Spleen (tissue), 11 donors: ENCODE data around the gene DDX51. TPM values are rescaled to one million over a fixed set of nuclear protein-coding genes. Genes with fewer than 3 reads are reported as not detected.

Experiments used
- DNase-seq: peaks from one replicate; pipeline ENCODE4 v3.0.0-alpha.2; 2020
- H3K27ac ChIP-seq, 8 donors: fragments of 200-600 bp; sonication (generic) in 7 of 8; 1 replicate in 4 of 8; 2 replicates in 4 of 8; pipeline versions ENCODE4 v1.5.0 to v1.8.0; 2016 to 2021; ENCODE audit warnings: inconsistent platforms in 4 of 8, mild to moderate bottlenecking in 4 of 8, moderate library complexity in 1 of 8
- H3K27me3 ChIP-seq, 7 donors: fragments of 200-600 bp; sonication (generic) in 6 of 7; replicated peaks in 1 of 7; 1 replicate in 4 of 7; 2 replicates in 3 of 7; pipeline versions ENCODE4 v1.5.0 to v1.8.0; 2016 to 2021; ENCODE audit warnings: inconsistent platforms in 3 of 7, mild to moderate bottlenecking in 1 of 7
- H3K36me3 ChIP-seq, 6 donors: fragments of 200-600 bp; sonication (generic) in 5 of 6; 1 replicate in 4 of 6; 2 replicates in 2 of 6; pipeline versions ENCODE4 v1.5.0 to v1.8.0; 2016 to 2021; ENCODE audit warnings: inconsistent platforms in 2 of 6
- H3K4me1 ChIP-seq, 6 donors: fragments of 200-600 bp; sonication (generic) in 5 of 6; 1 replicate in 3 of 6; 2 replicates in 3 of 6; pipeline versions ENCODE4 v1.5.0 to v1.8.0; 2016 to 2021; ENCODE audit warnings: inconsistent platforms in 3 of 6
- H3K4me3 ChIP-seq, 8 donors: fragments of 200-600 bp; sonication (generic) in 7 of 8; 1 replicate in 4 of 8; 2 replicates in 4 of 8; pipeline versions ENCODE4 v1.5.0 to v1.8.0; 2016 to 2021; ENCODE audit warnings: inconsistent platforms in 4 of 8, mild to moderate bottlenecking in 4 of 8, moderate library complexity in 2 of 8
- H3K9me3 ChIP-seq, 8 donors: fragments of 200-600 bp; sonication (generic) in 7 of 8; 1 replicate in 4 of 8; 2 replicates in 4 of 8; pipeline versions ENCODE4 v1.5.0 to v1.8.0; 2016 to 2021; ENCODE audit warnings: inconsistent platforms in 4 of 8
- CTCF ChIP-seq, 11 experiments: fragments of 200-600 bp in 7 of 11; fragments of 450-650 bp in 4 of 11; sonication (generic) in 4 of 11; IDR thresholded peaks in 8 of 11; conservative IDR thresholded peaks in 3 of 11; 1 replicate in 7 of 11; 2 replicates in 4 of 11; pipeline versions ENCODE4 v1.4.0 to v1.8.0; 2016 to 2021; ENCODE audit warnings: antibody characterized with exemption in 11 of 11, inconsistent platforms in 4 of 11, mild to moderate bottlenecking in 1 of 11
- POLR2A ChIP-seq, 3 donors: fragments of 450-650 bp; IDR thresholded peaks; one replicate each; pipeline ENCODE4 v1.5.1; 2017; ENCODE audit warnings: antibody characterized with exemption in 3 of 3, mild to moderate bottlenecking in 1 of 3
- POLR2AphosphoS5 ChIP-seq, 3 donors: sonication (generic); formaldehyde crosslinking; IDR thresholded peaks; one replicate each; pipeline ENCODE4 v1.5.1; 2017; ENCODE audit warnings: antibody characterized with exemption in 3 of 3
- WGBS, 5 donors: extraction: QIAGEN DNeasy Blood & Tissue Kit in 3 of 5; methylation state at CpG; one replicate each; pipeline versions ENCODE4 v1.1.5 to v1.1.7; 2013 to 2018; 5-methylcytosine and 5-hydroxymethylcytosine counted together
- intact Hi-C: fragments of 100-400 bp; cut with DNase I; formaldehyde crosslinking; loops from one replicate; pipeline ENCODE4 v1.15.0; 2023; ENCODE audit warnings: low total_unique reads
- polyA plus RNA-seq, 3 donors: library from polyadenylated mRNA; stranded (reverse); fragments of 200-250 nt; gene quantifications; one replicate each; pipeline ENCODE4 v1.2.1, GENCODE V29; 2013
- total RNA-seq, 7 donors: library from RNA; depleted of rRNA in 3 of 7; stranded (reverse); fragments of >200 nt in 3 of 7; fragmentation: NEBNext Ultra II Directional in 4 of 7; extraction: Animal tissue kit (Norgen Biotek cat#: 25700) in 4 of 7; gene quantifications; one replicate each; pipeline versions ENCODE4 v1.1.0 to v1.2.1, GENCODE V29; 2016 to 2021
- donor health status: healthy with polysubstance abuse.
- donor health status: DM: no; HTN: no; CAD: no; lungs with moderate emphysema.
- donor health status: DM: no; HTN: no; CAD: no.
- donor health status: Bipolar disorder and iron deficiency.
- donor health status: healthy.
- donor health status: DM: no; HTN: no; CAD: no.
- donor health status: DM: yes; HTN: yes; CAD: no.

Gene DDX51
- total and polyA plus RNA-seq, 10 donors: 16.9 to 36.0 (median 19.5) TPM

DNA sequence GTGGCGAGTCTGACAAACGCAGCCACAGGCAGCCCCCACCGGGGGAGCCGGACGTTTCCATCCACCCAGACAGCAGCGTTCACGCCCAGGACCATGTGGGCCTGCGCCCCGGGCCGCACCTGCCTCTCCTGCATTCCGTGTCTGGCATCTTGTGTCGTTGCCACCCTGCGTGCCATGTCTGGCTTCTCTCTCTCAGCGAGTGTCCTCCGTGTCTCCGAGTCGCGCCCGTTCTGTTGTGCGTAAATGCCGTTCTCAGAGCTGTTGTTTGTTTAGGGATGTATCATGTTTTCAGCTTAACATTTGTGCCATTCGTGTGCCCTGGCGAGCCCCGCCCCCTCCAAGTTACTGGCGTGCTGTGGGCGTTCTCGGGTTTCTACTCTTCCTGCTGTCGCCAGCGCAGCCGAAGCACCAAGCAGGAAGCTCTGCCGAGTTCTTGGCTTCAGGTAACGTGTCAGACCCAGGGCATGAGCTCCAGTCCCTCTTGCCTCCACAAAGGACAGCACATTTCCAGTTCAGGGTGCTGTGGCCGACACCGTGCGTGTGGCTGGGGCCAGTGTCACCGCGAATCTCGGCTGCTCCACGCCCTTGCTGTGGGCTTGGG, 34.8 kb upstream of the DDX51 start:
- Histone ChIP-seq H3K27me3 (peaks cover 0 to 56% (median 21%) of the 10 kb centered on the region in 7 donors), H3K36me3 (no peaks in the 10 kb centered on the region), H3K27ac (peak overlapping the region in 7 of 8 donors; percentile 27 to 67 (median 59)), H3K9me3 (peaks cover 0 to 15% (median 0%) of the 10 kb centered on the region in 8 donors), H3K4me1 (peaks cover 0 to 30% (median 8%) of the 10 kb centered on the region in 6 donors), H3K4me3 (peak overlapping the region in 1 of 8 donors; percentile 3)
- WGBS, 5 donors: 58 to 66% (median 63%) methylated on average over 34 to 39 of the region's 39 CpGs
- peak; percentile 74 for DNase-seq
- intact Hi-C loops: no loop called here
- TF ChIP-seq CTCF (IDR thresholded peaks at IDR 0.05 in 8 of 11, conservative IDR thresholded peaks at IDR 0.05 in 3 of 11) (no peak), POLR2A (IDR thresholded peaks at IDR 0.05) (no peak), POLR2AphosphoS5 (IDR thresholded peaks at IDR 0.05) (no peak)

- peak overlapping the region in 1 of 8 donors; percentile 3 for H3K4me3 ChIP-seq
- peaks cover 0 to 9% (median 0%) of the 10 kb centered on the region in 8 donors for H3K9me3 ChIP-seq
- no peaks in the 10 kb centered on the region for H3K36me3 ChIP-seq
- peaks cover 0 to 62% (median 26%) of the 10 kb centered on the region in 7 donors for H3K27me3 ChIP-seq
- H3K4me1 ChIP-seq: peaks cover 0 to 30% (median 8%) of the 10 kb centered on the region in 6 donors
- 4 to 10% (median 5%) methylated on average over 8 of the region's 8 CpGs for WGBS, 5 donors
- DNase-seq: no peak
- TF ChIP-seq POLR2AphosphoS5 (IDR thresholded peaks at IDR 0.05): no peak
- no peak for TF ChIP-seq POLR2A (IDR thresholded peaks at IDR 0.05)
- TF ChIP-seq CTCF (IDR thresholded peaks at IDR 0.05 in 8 of 11, conservative IDR thresholded peaks at IDR 0.05 in 3 of 11): no peak
- peak overlapping the region in 7 of 8 donors; percentile 27 to 67 (median 59) for H3K27ac ChIP-seq
- intact Hi-C loops: no loop called here
These were observed 34.2 kb upstream of the DDX51 start for GRCh38 chr12:132178316-132178715.

DNA sequence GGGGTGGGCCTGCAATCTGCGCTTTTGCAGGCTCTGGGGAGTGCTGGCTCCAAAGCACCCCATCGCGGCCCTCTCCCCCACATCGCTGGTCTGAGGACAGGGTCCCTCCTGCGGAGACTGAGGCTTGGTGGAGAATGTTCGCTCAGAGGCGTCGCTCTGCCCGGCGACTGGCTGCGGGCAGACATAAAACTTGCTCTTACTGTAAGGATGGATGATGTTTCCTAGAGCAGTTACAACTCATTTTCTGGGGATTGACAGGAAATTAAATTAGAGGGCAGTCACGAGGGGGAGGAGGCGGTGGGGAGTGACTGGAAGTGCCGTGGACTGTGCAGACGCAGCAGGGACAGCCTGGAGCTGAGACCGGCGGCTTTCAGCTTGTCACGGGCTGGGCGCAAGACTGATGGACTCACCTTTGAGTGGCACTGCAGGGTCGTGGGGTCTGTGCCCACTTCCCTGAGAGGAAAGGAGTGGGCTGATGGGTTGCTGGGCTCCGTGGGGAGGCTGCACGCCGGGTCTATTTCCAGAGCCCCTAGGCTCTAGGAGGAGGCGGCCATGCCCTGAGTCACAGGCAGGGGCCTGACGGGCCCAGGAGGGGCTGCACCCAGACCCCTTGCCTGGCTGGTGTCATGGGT, 32.9 kb upstream of the DDX51 start:
- Histone ChIP-seq H3K36me3 (no peaks in the 10 kb centered on the region), H3K4me3 (no peak overlapping the region), H3K27me3 (peaks cover 0 to 74% (median 36%) of the 10 kb centered on the region in 7 donors), H3K27ac (peak overlapping the region in 7 of 8 donors; percentile 43 to 63 (median 54)), H3K9me3 (no peaks in the 10 kb centered on the region), H3K4me1 (peaks cover 0 to 30% (median 8%) of the 10 kb centered on the region in 6 donors)
- intact Hi-C loops: no loop called here
- no peak for TF ChIP-seq CTCF (IDR thresholded peaks at IDR 0.05 in 8 of 11, conservative IDR thresholded peaks at IDR 0.05 in 3 of 11)
- no peak for TF ChIP-seq POLR2A (IDR thresholded peaks at IDR 0.05)
- TF ChIP-seq POLR2AphosphoS5 (IDR thresholded peaks at IDR 0.05): peak in 1 of 3 donors; percentile 51
- WGBS, 5 donors: 67 to 82% (median 73%) methylated on average over 17 to 25 of the region's 25 CpGs
- peak; percentile 66 for DNase-seq

- peak overlapping the region in 7 of 8 donors; percentile 43 to 69 (median 54) for H3K27ac ChIP-seq
- WGBS, 5 donors: 64 to 75% (median 73%) methylated on average over 18 to 19 of the region's 19 CpGs
- no peaks in the 10 kb centered on the region for H3K36me3 ChIP-seq
- H3K4me3 ChIP-seq: no peak overlapping the region
- H3K27me3 ChIP-seq: peaks cover 0 to 80% (median 36%) of the 10 kb centered on the region in 7 donors
- intact Hi-C loops: no loop called here
- no peaks in the 10 kb centered on the region for H3K9me3 ChIP-seq
- peaks cover 0 to 30% (median 8%) of the 10 kb centered on the region in 6 donors for H3K4me1 ChIP-seq
- TF ChIP-seq POLR2AphosphoS5 (IDR thresholded peaks at IDR 0.05) (peak in 2 of 3 donors; percentile 38 to 45), CTCF (IDR thresholded peaks at IDR 0.05 in 8 of 11, conservative IDR thresholded peaks at IDR 0.05 in 3 of 11) (no peak)
- no peak for DNase-seq
These were observed 32.3 kb upstream of the DDX51 start for GRCh38 chr12:132176385-132176919.
